H9 (cell line): Measurements from ENCODE around the gene CALHM5. TPM values are rescaled to one million over a fixed set of nuclear protein-coding genes. Genes with fewer than 3 reads are reported as not detected.

Source experiments
- DNase-seq: peaks from one replicate; pipeline ENCODE4 v3.0.0-alpha.2; 2017
- H2AFZ ChIP-seq: one replicate; pipeline ENCODE4 v1.6.1; 2013; ENCODE audit warnings: mild to moderate bottlenecking, low read length, control low read depth, moderate library complexity
- H2AK5ac ChIP-seq: 2 replicates; pipeline ENCODE4 v1.6.1; 2013; ENCODE audit warnings: low read length, control low read depth, mixed read lengths; ENCODE audit not compliant: insufficient read length
- H2BK120ac ChIP-seq: one replicate; pipeline ENCODE4 v1.6.1; 2013; ENCODE audit warnings: low read depth, mild to moderate bottlenecking, low read length, control low read depth, inconsistent platforms; ENCODE audit not compliant: poor library complexity, severe bottlenecking
- H2BK12ac ChIP-seq: 2 replicates; pipeline ENCODE4 v1.6.1; 2013; ENCODE audit warnings: low read length, control low read depth, mixed read lengths, low read depth; ENCODE audit not compliant: insufficient read length
- H2BK15ac ChIP-seq: 2 replicates; pipeline ENCODE4 v1.6.1; 2013; ENCODE audit warnings: low read depth, low read length, control low read depth
- H2BK20ac ChIP-seq: one replicate; pipeline ENCODE4 v1.6.1; 2013; ENCODE audit warnings: low read depth, mild to moderate bottlenecking, low read length, control low read depth, inconsistent platforms; ENCODE audit not compliant: poor library complexity, severe bottlenecking
- H2BK5ac ChIP-seq: 2 replicates; pipeline ENCODE4 v1.6.1; 2013; ENCODE audit warnings: low read length, control low read depth, mixed read lengths; ENCODE audit not compliant: insufficient read length
- H3K14ac ChIP-seq: 2 replicates; pipeline ENCODE4 v1.6.1; 2013; ENCODE audit warnings: low read length, control low read depth; ENCODE audit not compliant: insufficient read depth
- H3K18ac ChIP-seq: 2 replicates; pipeline ENCODE4 v1.6.1; 2013; ENCODE audit warnings: low read depth, mild to moderate bottlenecking, mixed read lengths, low read length, control low read depth; ENCODE audit not compliant: insufficient read length
- H3K23ac ChIP-seq: 2 replicates; pipeline ENCODE4 v1.6.1; 2013; ENCODE audit warnings: low read length, control low read depth, mixed read lengths, low read depth; ENCODE audit not compliant: insufficient read length
- H3K23me2 ChIP-seq: 2 replicates; pipeline ENCODE4 v1.6.1; 2013; ENCODE audit warnings: low read depth, mild to moderate bottlenecking, mixed read lengths, low read length, control low read depth; ENCODE audit not compliant: insufficient read length, poor library complexity, severe bottlenecking
- H3K27ac ChIP-seq: 2 replicates; pipeline ENCODE4 v1.5.1; 2013; ENCODE audit warnings: low read length, control low read depth, mixed read lengths, low read depth; ENCODE audit not compliant: insufficient read length
- H3K27me3 ChIP-seq: 2 replicates; pipeline ENCODE4 v1.6.1; 2013; ENCODE audit warnings: low read length, control low read depth, inconsistent platforms; ENCODE audit not compliant: insufficient read depth
- H3K4ac ChIP-seq: 2 replicates; pipeline ENCODE4 v1.6.1; 2013; ENCODE audit warnings: low read depth, mild to moderate bottlenecking, control low read depth, inconsistent platforms, low read length, moderate library complexity
- H3K4me1 ChIP-seq: 2 replicates; pipeline ENCODE4 v1.6.1; 2013; ENCODE audit warnings: low read length, control low read depth, inconsistent platforms; ENCODE audit not compliant: insufficient read depth
- H3K4me2 ChIP-seq: 2 replicates; pipeline ENCODE4 v1.6.1; 2013; ENCODE audit warnings: low read length, control low read depth, mixed read lengths; ENCODE audit not compliant: insufficient read length, insufficient read depth
- H3K56ac ChIP-seq: 2 replicates; pipeline ENCODE4 v1.6.1; 2013; ENCODE audit warnings: low read depth, mild to moderate bottlenecking, mixed read lengths, low read length, control low read depth; ENCODE audit not compliant: insufficient read length
- H3K79me1 ChIP-seq: 2 replicates; pipeline ENCODE4 v1.6.1; 2013; ENCODE audit warnings: low read depth, mild to moderate bottlenecking, moderate library complexity, low read length, control low read depth, inconsistent platforms; ENCODE audit not compliant: insufficient read depth, poor library complexity, severe bottlenecking
- H3K79me2 ChIP-seq: 2 replicates; pipeline ENCODE4 v1.6.1; 2013; ENCODE audit warnings: low read length, control low read depth, inconsistent platforms; ENCODE audit not compliant: insufficient read depth
- H3K9ac ChIP-seq: 2 replicates; pipeline ENCODE4 v1.6.1; 2013; ENCODE audit warnings: low read length, control low read depth, mixed read lengths; ENCODE audit not compliant: insufficient read length; ENCODE audit errors: extremely low read depth
- H3K9me3 ChIP-seq: one replicate; pipeline ENCODE4 v1.6.1; 2013; ENCODE audit warnings: low read depth, low read length, inconsistent platforms; ENCODE audit not compliant: control insufficient read depth
- H3T11ph ChIP-seq: one replicate; pipeline ENCODE4 v1.6.1; 2013; ENCODE audit warnings: mild to moderate bottlenecking, low read length, control low read depth, inconsistent platforms
- H4K20me1 ChIP-seq: one replicate; pipeline ENCODE4 v1.6.1; 2013; ENCODE audit not compliant: control insufficient read depth, insufficient read length, insufficient read depth
- H4K5ac ChIP-seq: 2 replicates; pipeline ENCODE4 v1.6.1; 2013; ENCODE audit warnings: low read depth, mild to moderate bottlenecking, mixed read lengths, low read length, control low read depth; ENCODE audit not compliant: insufficient read length
- H4K8ac ChIP-seq: replicated peaks from 2 replicates; pipeline ENCODE4 v1.6.1; 2013; ENCODE audit warnings: low read length, control low read depth, mixed read lengths, low read depth; ENCODE audit not compliant: insufficient read length
- H4K91ac ChIP-seq: 2 replicates; pipeline ENCODE4 v1.6.1; 2013; ENCODE audit warnings: low read depth, mild to moderate bottlenecking, moderate library complexity, mixed read lengths, low read length, control low read depth; ENCODE audit not compliant: insufficient read length
- H3K27ac Mint-ChIP-seq, 3 experiments: 2 replicates in 2 of 3; 3 replicates in 1 of 3; pipeline ENCODE4 v1.8.0; 2020 to 2021; ENCODE audit warnings: mixed read lengths in 3 of 3, mild to moderate bottlenecking in 1 of 3, moderate library complexity in 1 of 3
- H3K27me3 Mint-ChIP-seq: 2 replicates; pipeline ENCODE4 v1.8.0; 2021; ENCODE audit warnings: low read depth, mild to moderate bottlenecking, moderate library complexity, mixed read lengths
- H3K36me3 Mint-ChIP-seq, 3 experiments: 2 replicates in 2 of 3; 3 replicates in 1 of 3; pipeline ENCODE4 v1.8.0; 2020 to 2021; ENCODE audit warnings: low read depth in 3 of 3, mixed read lengths in 3 of 3; ENCODE audit not compliant: insufficient read depth in 1 of 3
- H3K4me1 Mint-ChIP-seq, 2 experiments: 2 replicates each; pipeline ENCODE4 v1.8.0; 2020; ENCODE audit warnings: mixed read lengths in 2 of 2
- H3K4me3 Mint-ChIP-seq, 2 experiments: 2 replicates in 1 of 2; 3 replicates in 1 of 2; pipeline ENCODE4 v1.8.0; 2020 to 2021; ENCODE audit warnings: mild to moderate bottlenecking in 2 of 2, mixed read lengths in 2 of 2, moderate library complexity in 1 of 2
- H3K9me3 Mint-ChIP-seq, 2 experiments: 2 replicates in 1 of 2; 3 replicates in 1 of 2; pipeline ENCODE4 v1.8.0; 2020; ENCODE audit warnings: mild to moderate bottlenecking in 2 of 2, mixed read lengths in 2 of 2, moderate library complexity in 1 of 2
- CTCF ChIP-seq: fragments of 200-600 bp; sonication (generic); conservative IDR thresholded peaks from 3 replicates; pipeline ENCODE4 v1.8.0; 2021; ENCODE audit warnings: antibody characterized with exemption, mild to moderate bottlenecking
- WGBS: extraction: QIAGEN DNeasy Blood & Tissue Kit; methylation state at CpG from one replicate; pipeline ENCODE4 v1.1.7; 2013; ENCODE audit warnings: missing lambda C conversion rate, low lambda C conversion rate, mixed read lengths; ENCODE audit not compliant: insufficient read length; ENCODE audit errors: extremely low coverage; 5-methylcytosine and 5-hydroxymethylcytosine counted together
- total RNA-seq: library from RNA; stranded (reverse); gene quantifications from 2 replicates; pipeline ENCODE4 v1.2.1, GENCODE V29; 2021

CALHM5 gene
- total RNA-seq, 1 experiment from 2014 or later = 0.09 TPM

- Mint-ChIP-seq H3K36me3 (no peaks in the 10 kb centered on the region), H3K27me3 (peaks cover 7% of the 10 kb centered on the region), H3K27ac (no peak overlapping the region), H3K4me1 (peaks cover 3% of the 10 kb centered on the region in 2 experiments; a peak in 2 of 4 replicates), H3K9me3 (no peaks in the 10 kb centered on the region), H3K4me3 (no peak overlapping the region)
- H2AK5ac ChIP-seq = no peak overlapping the region
- no peak overlapping the region for H4K91ac ChIP-seq
- H4K5ac ChIP-seq = no peak overlapping the region
- no peaks in the 10 kb centered on the region for H3K9me3 ChIP-seq
- WGBS = no CpG with 5 or more reads among the region's 4 CpGs
- no peak overlapping the region for H3K18ac ChIP-seq
- no peak overlapping the region for H2BK15ac ChIP-seq
- no peak overlapping the region for H2AFZ ChIP-seq
- no peaks in the 10 kb centered on the region for H3K27me3 ChIP-seq
- no peaks in the 10 kb centered on the region for H3K4me1 ChIP-seq
- H3K14ac ChIP-seq = no peak overlapping the region
- no peak overlapping the region for H3K4ac ChIP-seq
- H3K9ac ChIP-seq = no peak overlapping the region
- no peak overlapping the region for H3K56ac ChIP-seq
- no peak overlapping the region for H2BK120ac ChIP-seq
- H2BK5ac ChIP-seq = no peak overlapping the region
- H4K8ac ChIP-seq = no peak overlapping the region
- no peak overlapping the region for H3K4me2 ChIP-seq
- H3K23me2 ChIP-seq = no peaks in the 10 kb centered on the region
- H3T11ph ChIP-seq = no peak overlapping the region
- no peak overlapping the region for H3K23ac ChIP-seq
- no peak overlapping the region for H2BK20ac ChIP-seq
- H3K27ac ChIP-seq = no peak overlapping the region
- no peak for DNase-seq
- H2BK12ac ChIP-seq = no peak overlapping the region
- no peaks in the 10 kb centered on the region for H3K79me1 ChIP-seq
- no peaks in the 10 kb centered on the region for H4K20me1 ChIP-seq
- no peaks in the 10 kb centered on the region for H3K79me2 ChIP-seq
- no peak for TF ChIP-seq CTCF
Observed at GRCh38 chr6:116562019-116562403, 50.6 kb downstream of the CALHM5 start.
